ENCODE measurements around the gene KIAA1671.
A peak's percentile ranks its signal among the peaks of the same experiment; 100 is the strongest.

Gene KIAA1671

GRCh38 chr22:24944217-24944937, 8.1 kb upstream of the KIAA1671 start:
- H3K4me3 ChIP-seq (ENCODE audit: low read length) = no peak overlapping the region
- DNase-seq (ENCODE audit: low read depth) = no peak
- TF ChIP-seq CTCF (conservative IDR thresholded peaks at IDR 0.05; ENCODE audit: low read length) = no peak

GRCh38 chr22:24945430-24945829, 7.1 kb upstream of the KIAA1671 start:
- H3K4me3 ChIP-seq (ENCODE audit: low read length) = no peak overlapping the region
- DNase-seq (ENCODE audit: low read depth) = no peak
- no peak for TF ChIP-seq CTCF (conservative IDR thresholded peaks at IDR 0.05; ENCODE audit: low read length)

GRCh38 chr22:24947383-24947782, 5.1 kb upstream of the KIAA1671 start:
- no peak for DNase-seq (ENCODE audit: low read depth)
- no peak overlapping the region for H3K4me3 ChIP-seq (ENCODE audit: low read length)
- no peak for TF ChIP-seq CTCF (conservative IDR thresholded peaks at IDR 0.05; ENCODE audit: low read length)

- DNase-seq (ENCODE audit: low read depth) = no peak
- no peak for TF ChIP-seq CTCF (conservative IDR thresholded peaks at IDR 0.05; ENCODE audit: low read length)
- H3K4me3 ChIP-seq (ENCODE audit: low read length) = no peak overlapping the region
Measured at GRCh38 chr22:24947881-24948280, 4.6 kb upstream of the KIAA1671 start.

GRCh38 chr22:24948356-24949202, 3.9 kb upstream of the KIAA1671 start:
- TF ChIP-seq CTCF (conservative IDR thresholded peaks at IDR 0.05; ENCODE audit: low read length) = no peak
- no peak overlapping the region for H3K4me3 ChIP-seq (ENCODE audit: low read length)
- DNase-seq (ENCODE audit: low read depth) = no peak

GRCh38 chr22:24950272-24950902, 2.1 kb upstream of the KIAA1671 start:
- no peak overlapping the region for H3K4me3 ChIP-seq (ENCODE audit: low read length)
- DNase-seq (ENCODE audit: low read depth) = peak; percentile 62
- no peak for TF ChIP-seq CTCF (conservative IDR thresholded peaks at IDR 0.05; ENCODE audit: low read length)
